SU-DHL-6 (cell line): ENCODE data around the gene PAPOLB.

Experiments
- CTCF ChIP-seq: fragments of 200-600 bp; sonication (generic); IDR thresholded peaks from one replicate; pipeline ENCODE4 v1.5.1; 2017; ENCODE audit warnings: antibody characterized with exemption, mild to moderate bottlenecking, low read length, moderate library complexity; ENCODE audit not compliant: insufficient read depth, poor library complexity, severe bottlenecking
- EZH2phosphoT487 ChIP-seq: fragments of 200-600 bp; sonication (generic), shearing (Covaris generic); conservative IDR thresholded peaks from 2 replicates; pipeline ENCODE4 v1.6.1; 2018; ENCODE audit warnings: mild to moderate bottlenecking, antibody characterized with exemption, low read length, moderate library complexity, mixed read lengths

DNA sequence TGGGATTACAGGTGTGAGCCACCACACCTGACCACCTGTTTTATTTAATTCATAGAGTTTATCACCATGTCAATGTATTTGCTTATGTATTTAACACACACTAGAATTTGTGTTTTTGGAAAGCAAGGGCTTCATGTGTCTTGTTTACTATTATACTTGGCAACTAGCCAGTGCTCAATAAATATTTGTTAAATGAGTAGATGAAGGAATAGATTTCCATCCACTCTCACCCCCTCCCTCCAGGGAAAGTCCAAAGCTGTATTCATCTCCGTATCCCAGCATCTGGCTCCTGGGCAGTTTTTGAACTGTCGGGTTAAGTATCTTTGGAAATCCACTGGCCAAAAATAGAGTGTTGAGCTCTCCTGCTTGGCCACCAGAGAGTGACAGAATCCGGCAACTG is 26.3 kb upstream of the PAPOLB start:
- TF ChIP-seq CTCF (no peak), EZH2phosphoT487 (no peak)
